GM19468 (cell line): ENCODE measurements around the gene SLC35F5.
"Not testable (repeated sequence)": the region's sequence is repeated elsewhere in the genome, so short reads cannot be mapped to it uniquely, and the experiment has no call there.

Experiments
- ATAC-seq: cut with Tn5 transposase; IDR thresholded peaks from one replicate; pipeline ENCODE4 v1.9.1; 2021; ENCODE audit warnings: mild to moderate bottlenecking, moderate library complexity, moderate number of reproducible peaks; ENCODE audit not compliant: unreplicated experiment; ENCODE audit errors: extremely low read depth

The SLC35F5 gene

GRCh38 chr2:113757138-113757657, 756 bp upstream of the SLC35F5 start:
- ATAC-seq, result no peak

GRCh38 chr2:113755835-113756354, 547 bp downstream of the SLC35F5 start:
- ATAC-seq, result no peak

GRCh38 chr2:113755035-113755834, 1.2 kb downstream of the SLC35F5 start:
- no peak for ATAC-seq

- ATAC-seq, result no peak
Measured at GRCh38 chr2:113754160-113754559, 2.3 kb downstream of the SLC35F5 start.

GRCh38 chr2:113750385-113750784, 6.1 kb downstream of the SLC35F5 start:
- ATAC-seq, result no peak

- no peak for ATAC-seq
Measured at GRCh38 chr2:113741091-113741490, 15.4 kb downstream of the SLC35F5 start.

GRCh38 chr2:113739849-113740248, 16.6 kb downstream of the SLC35F5 start:
- ATAC-seq, result no peak

GRCh38 chr2:113734185-113734584, 22.3 kb downstream of the SLC35F5 start:
- ATAC-seq, result peak; percentile 56

- no peak for ATAC-seq
Measured at GRCh38 chr2:113724010-113724409, 32.4 kb downstream of the SLC35F5 start.

GRCh38 chr2:113723411-113723810, 33.0 kb downstream of the SLC35F5 start:
- ATAC-seq, result no peak

- no peak for ATAC-seq
Measured at GRCh38 chr2:113720167-113720566, 36.3 kb downstream of the SLC35F5 start.

GRCh38 chr2:113716291-113716690, 40.2 kb downstream of the SLC35F5 start:
- no peak for ATAC-seq

GRCh38 chr2:113712941-113713340, 43.5 kb downstream of the SLC35F5 start:
- ATAC-seq, result no peak

GRCh38 chr2:113711851-113712250, 44.6 kb downstream of the SLC35F5 start:
- no peak for ATAC-seq

GRCh38 chr2:113709022-113709421, 47.4 kb downstream of the SLC35F5 start:
- ATAC-seq, result no peak

- no peak for ATAC-seq
Measured at GRCh38 chr2:113707106-113707505, 49.3 kb downstream of the SLC35F5 start.

GRCh38 chr2:113705982-113706523, 50.4 kb downstream of the SLC35F5 start:
- no peak for ATAC-seq

- ATAC-seq, result not testable (repeated sequence)
Measured at GRCh38 chr2:113704300-113704993, 52.0 kb downstream of the SLC35F5 start.

GRCh38 chr2:113703386-113704299, 52.8 kb downstream of the SLC35F5 start:
- ATAC-seq, result no peak
